HL-60 (cell line): ENCODE measurements around the gene MBNL1.

Experiments
- GABPA ChIP-seq: IDR thresholded peaks from 2 replicates; pipeline ENCODE4 v1.6.1; 2012; ENCODE audit warnings: low read depth
- TF ChIP-seq, protein P1 (sequence below): IDR thresholded peaks from one replicate; pipeline ENCODE4 v1.5.1; 2011; ENCODE audit warnings: low read length, control low read depth, inconsistent platforms; ENCODE audit not compliant: insufficient read depth

DNA sequence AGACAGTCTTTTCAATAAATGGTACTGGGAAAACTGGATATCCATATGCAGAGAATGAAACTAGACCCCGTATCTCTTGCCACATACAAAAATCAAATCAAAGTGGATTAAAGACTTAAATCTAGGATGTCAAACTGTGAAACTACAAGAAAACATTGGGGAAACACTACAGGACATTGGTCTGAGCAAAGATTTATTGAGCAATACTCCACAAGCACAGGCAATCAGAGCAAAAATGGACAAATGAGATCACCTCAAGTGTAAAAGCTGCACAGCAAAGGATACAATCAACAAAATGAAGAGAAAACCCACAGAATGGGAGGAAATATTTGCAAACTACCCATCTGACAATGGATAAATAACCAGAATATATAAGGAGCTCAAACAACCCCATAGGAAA lies 38.4 kb upstream of the MBNL1 start:
- TF ChIP-seq GABPA = no peak
- TF ChIP-seq, protein P1, sequence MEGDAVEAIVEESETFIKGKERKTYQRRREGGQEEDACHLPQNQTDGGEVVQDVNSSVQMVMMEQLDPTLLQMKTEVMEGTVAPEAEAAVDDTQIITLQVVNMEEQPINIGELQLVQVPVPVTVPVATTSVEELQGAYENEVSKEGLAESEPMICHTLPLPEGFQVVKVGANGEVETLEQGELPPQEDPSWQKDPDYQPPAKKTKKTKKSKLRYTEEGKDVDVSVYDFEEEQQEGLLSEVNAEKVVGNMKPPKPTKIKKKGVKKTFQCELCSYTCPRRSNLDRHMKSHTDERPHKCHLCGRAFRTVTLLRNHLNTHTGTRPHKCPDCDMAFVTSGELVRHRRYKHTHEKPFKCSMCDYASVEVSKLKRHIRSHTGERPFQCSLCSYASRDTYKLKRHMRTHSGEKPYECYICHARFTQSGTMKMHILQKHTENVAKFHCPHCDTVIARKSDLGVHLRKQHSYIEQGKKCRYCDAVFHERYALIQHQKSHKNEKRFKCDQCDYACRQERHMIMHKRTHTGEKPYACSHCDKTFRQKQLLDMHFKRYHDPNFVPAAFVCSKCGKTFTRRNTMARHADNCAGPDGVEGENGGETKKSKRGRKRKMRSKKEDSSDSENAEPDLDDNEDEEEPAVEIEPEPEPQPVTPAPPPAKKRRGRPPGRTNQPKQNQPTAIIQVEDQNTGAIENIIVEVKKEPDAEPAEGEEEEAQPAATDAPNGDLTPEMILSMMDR = no peak
